Fibroblast of lung (primary cell): ENCODE measurements around the gene PRPF39.

Experiments used
- CTCF ChIP-seq, 2 donors: IDR thresholded peaks in 1 of 2; conservative IDR thresholded peaks in 1 of 2; 1 replicate in 1 of 2; 2 replicates in 1 of 2; pipeline ENCODE4 v1.5.1; 2011 to 2012; ENCODE audit warnings: low read length in 2 of 2, control low read depth in 1 of 2, inconsistent platforms in 1 of 2, low read depth in 1 of 2, mild to moderate bottlenecking in 1 of 2
- EZH2 ChIP-seq: IDR thresholded peaks from 2 replicates; pipeline ENCODE4 v1.5.1; 2012; ENCODE audit warnings: low read length, control low read depth, mild to moderate bottlenecking; ENCODE audit errors: missing control alignments

GRCh38 chr14:45156067-45156466 is 72.2 kb downstream of the PRPF39 start:
- no peak for TF ChIP-seq CTCF (conservative IDR thresholded peaks at IDR 0.05 in 1 of 2, IDR thresholded peaks at IDR 0.05 in 1 of 2; ENCODE audit: low read depth in 1 of 2, low read length in 2 of 2)
- no peak for TF ChIP-seq EZH2
